22Rv1 (cell line): ENCODE measurements around the gene CD80.

Source experiments
- ZFX ChIP-seq: fragments of 450-650 bp; IDR thresholded peaks from 2 replicates; pipeline ENCODE4 v1.6.1; 2017; ENCODE audit warnings: antibody characterized with exemption, borderline replicate concordance
- TF ChIP-seq, protein P1 (sequence below): fragments of 450-650 bp; IDR thresholded peaks from 2 replicates; pipeline ENCODE4 v1.5.1; 2017; ENCODE audit warnings: mild to moderate bottlenecking

- TF ChIP-seq, protein P1, sequence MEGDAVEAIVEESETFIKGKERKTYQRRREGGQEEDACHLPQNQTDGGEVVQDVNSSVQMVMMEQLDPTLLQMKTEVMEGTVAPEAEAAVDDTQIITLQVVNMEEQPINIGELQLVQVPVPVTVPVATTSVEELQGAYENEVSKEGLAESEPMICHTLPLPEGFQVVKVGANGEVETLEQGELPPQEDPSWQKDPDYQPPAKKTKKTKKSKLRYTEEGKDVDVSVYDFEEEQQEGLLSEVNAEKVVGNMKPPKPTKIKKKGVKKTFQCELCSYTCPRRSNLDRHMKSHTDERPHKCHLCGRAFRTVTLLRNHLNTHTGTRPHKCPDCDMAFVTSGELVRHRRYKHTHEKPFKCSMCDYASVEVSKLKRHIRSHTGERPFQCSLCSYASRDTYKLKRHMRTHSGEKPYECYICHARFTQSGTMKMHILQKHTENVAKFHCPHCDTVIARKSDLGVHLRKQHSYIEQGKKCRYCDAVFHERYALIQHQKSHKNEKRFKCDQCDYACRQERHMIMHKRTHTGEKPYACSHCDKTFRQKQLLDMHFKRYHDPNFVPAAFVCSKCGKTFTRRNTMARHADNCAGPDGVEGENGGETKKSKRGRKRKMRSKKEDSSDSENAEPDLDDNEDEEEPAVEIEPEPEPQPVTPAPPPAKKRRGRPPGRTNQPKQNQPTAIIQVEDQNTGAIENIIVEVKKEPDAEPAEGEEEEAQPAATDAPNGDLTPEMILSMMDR, result no peak
- no peak for TF ChIP-seq ZFX
Measured at GRCh38 chr3:119492810-119493209, 66.6 kb downstream of the CD80 start.
